ENCODE results near the gene LNP1. TPM values are rescaled to one million over a fixed set of nuclear protein-coding genes. Genes with fewer than 3 reads are reported as not detected.
A peak's percentile ranks its signal among the peaks of the same experiment; 100 is the strongest.

LNP1 gene
- total and polyA plus RNA-seq, 2 of the 13 experiments (the other 11 are each of a cell fraction or from before 2014, with no cell fraction given): 3.6 to 7.0 TPM

DNA sequence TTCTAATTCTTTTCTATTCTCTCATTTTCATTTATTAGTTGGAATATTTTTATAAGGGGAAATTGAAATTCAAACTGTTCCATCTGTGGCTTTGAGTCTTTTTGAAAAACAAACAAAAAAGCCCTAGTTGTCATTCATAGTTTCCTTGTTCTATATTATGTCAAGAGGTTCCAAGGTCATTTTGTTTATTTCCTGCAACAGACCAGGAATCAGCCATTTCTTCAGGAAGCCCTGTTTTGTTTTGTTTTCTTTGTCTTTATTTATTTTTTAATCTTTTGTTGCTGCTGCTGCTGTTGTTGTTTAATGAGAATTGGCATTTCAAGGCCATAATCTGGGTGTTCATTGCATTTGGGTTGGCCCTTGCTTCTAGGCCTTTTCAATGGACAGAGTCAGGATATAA is 14.8 kb downstream of the LNP1 start (continued):
- TF ChIP-seq, protein P1, sequence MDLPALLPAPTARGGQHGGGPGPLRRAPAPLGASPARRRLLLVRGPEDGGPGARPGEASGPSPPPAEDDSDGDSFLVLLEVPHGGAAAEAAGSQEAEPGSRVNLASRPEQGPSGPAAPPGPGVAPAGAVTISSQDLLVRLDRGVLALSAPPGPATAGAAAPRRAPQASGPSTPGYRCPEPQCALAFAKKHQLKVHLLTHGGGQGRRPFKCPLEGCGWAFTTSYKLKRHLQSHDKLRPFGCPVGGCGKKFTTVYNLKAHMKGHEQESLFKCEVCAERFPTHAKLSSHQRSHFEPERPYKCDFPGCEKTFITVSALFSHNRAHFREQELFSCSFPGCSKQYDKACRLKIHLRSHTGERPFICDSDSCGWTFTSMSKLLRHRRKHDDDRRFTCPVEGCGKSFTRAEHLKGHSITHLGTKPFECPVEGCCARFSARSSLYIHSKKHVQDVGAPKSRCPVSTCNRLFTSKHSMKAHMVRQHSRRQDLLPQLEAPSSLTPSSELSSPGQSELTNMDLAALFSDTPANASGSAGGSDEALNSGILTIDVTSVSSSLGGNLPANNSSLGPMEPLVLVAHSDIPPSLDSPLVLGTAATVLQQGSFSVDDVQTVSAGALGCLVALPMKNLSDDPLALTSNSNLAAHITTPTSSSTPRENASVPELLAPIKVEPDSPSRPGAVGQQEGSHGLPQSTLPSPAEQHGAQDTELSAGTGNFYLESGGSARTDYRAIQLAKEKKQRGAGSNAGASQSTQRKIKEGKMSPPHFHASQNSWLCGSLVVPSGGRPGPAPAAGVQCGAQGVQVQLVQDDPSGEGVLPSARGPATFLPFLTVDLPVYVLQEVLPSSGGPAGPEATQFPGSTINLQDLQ (CRISPR knock-in tag; IDR thresholded peaks at IDR 0.05): no peak
- TF ChIP-seq, protein P2, sequence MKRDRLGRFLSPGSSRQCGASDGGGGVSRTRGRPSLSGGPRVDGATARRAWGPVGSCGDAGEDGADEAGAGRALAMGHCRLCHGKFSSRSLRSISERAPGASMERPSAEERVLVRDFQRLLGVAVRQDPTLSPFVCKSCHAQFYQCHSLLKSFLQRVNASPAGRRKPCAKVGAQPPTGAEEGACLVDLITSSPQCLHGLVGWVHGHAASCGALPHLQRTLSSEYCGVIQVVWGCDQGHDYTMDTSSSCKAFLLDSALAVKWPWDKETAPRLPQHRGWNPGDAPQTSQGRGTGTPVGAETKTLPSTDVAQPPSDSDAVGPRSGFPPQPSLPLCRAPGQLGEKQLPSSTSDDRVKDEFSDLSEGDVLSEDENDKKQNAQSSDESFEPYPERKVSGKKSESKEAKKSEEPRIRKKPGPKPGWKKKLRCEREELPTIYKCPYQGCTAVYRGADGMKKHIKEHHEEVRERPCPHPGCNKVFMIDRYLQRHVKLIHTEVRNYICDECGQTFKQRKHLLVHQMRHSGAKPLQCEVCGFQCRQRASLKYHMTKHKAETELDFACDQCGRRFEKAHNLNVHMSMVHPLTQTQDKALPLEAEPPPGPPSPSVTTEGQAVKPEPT (CRISPR knock-in tag; IDR thresholded peaks at IDR 0.05; ENCODE audit: low read depth): no peak
- no peak for TF ChIP-seq ZFYVE20 (CRISPR knock-in tag; IDR thresholded peaks at IDR 0.05; ENCODE audit: borderline replicate concordance, low read depth)
- no peak for TF ChIP-seq RXRA (CRISPR knock-in tag; IDR thresholded peaks at IDR 0.05)
- no peak for TF ChIP-seq RFX5 (IDR thresholded peaks at IDR 0.05; ENCODE audit: low read depth, low read length)
- no peak for TF ChIP-seq SMARCE1 (IDR thresholded peaks at IDR 0.05; ENCODE audit: borderline replicate concordance)
- TF ChIP-seq TCF7 (IDR thresholded peaks at IDR 0.05; ENCODE audit: low read depth): no peak
- no peak for TF ChIP-seq MIXL1 (CRISPR knock-in tag; IDR thresholded peaks at IDR 0.05)
- TF ChIP-seq, protein P3, sequence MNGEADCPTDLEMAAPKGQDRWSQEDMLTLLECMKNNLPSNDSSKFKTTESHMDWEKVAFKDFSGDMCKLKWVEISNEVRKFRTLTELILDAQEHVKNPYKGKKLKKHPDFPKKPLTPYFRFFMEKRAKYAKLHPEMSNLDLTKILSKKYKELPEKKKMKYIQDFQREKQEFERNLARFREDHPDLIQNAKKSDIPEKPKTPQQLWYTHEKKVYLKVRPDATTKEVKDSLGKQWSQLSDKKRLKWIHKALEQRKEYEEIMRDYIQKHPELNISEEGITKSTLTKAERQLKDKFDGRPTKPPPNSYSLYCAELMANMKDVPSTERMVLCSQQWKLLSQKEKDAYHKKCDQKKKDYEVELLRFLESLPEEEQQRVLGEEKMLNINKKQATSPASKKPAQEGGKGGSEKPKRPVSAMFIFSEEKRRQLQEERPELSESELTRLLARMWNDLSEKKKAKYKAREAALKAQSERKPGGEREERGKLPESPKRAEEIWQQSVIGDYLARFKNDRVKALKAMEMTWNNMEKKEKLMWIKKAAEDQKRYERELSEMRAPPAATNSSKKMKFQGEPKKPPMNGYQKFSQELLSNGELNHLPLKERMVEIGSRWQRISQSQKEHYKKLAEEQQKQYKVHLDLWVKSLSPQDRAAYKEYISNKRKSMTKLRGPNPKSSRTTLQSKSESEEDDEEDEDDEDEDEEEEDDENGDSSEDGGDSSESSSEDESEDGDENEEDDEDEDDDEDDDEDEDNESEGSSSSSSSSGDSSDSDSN (CRISPR knock-in tag; IDR thresholded peaks at IDR 0.05): no peak
- TF ChIP-seq ELF3 (CRISPR knock-in tag; IDR thresholded peaks at IDR 0.05): peak; percentile 40; the same call in 1 of the 2 replicates
- TF ChIP-seq KAT8 (CRISPR knock-in tag; IDR thresholded peaks at IDR 0.05): no peak
- no peak for TF ChIP-seq FOXK1 (CRISPR knock-in tag; IDR thresholded peaks at IDR 0.05; ENCODE audit: borderline replicate concordance, low read depth)
- TF ChIP-seq, protein P4, sequence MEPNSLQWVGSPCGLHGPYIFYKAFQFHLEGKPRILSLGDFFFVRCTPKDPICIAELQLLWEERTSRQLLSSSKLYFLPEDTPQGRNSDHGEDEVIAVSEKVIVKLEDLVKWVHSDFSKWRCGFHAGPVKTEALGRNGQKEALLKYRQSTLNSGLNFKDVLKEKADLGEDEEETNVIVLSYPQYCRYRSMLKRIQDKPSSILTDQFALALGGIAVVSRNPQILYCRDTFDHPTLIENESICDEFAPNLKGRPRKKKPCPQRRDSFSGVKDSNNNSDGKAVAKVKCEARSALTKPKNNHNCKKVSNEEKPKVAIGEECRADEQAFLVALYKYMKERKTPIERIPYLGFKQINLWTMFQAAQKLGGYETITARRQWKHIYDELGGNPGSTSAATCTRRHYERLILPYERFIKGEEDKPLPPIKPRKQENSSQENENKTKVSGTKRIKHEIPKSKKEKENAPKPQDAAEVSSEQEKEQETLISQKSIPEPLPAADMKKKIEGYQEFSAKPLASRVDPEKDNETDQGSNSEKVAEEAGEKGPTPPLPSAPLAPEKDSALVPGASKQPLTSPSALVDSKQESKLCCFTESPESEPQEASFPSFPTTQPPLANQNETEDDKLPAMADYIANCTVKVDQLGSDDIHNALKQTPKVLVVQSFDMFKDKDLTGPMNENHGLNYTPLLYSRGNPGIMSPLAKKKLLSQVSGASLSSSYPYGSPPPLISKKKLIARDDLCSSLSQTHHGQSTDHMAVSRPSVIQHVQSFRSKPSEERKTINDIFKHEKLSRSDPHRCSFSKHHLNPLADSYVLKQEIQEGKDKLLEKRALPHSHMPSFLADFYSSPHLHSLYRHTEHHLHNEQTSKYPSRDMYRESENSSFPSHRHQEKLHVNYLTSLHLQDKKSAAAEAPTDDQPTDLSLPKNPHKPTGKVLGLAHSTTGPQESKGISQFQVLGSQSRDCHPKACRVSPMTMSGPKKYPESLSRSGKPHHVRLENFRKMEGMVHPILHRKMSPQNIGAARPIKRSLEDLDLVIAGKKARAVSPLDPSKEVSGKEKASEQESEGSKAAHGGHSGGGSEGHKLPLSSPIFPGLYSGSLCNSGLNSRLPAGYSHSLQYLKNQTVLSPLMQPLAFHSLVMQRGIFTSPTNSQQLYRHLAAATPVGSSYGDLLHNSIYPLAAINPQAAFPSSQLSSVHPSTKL (CRISPR knock-in tag; IDR thresholded peaks at IDR 0.05): peak; percentile 22; the same call in 1 of the 2 replicates
- TF ChIP-seq, protein P5, sequence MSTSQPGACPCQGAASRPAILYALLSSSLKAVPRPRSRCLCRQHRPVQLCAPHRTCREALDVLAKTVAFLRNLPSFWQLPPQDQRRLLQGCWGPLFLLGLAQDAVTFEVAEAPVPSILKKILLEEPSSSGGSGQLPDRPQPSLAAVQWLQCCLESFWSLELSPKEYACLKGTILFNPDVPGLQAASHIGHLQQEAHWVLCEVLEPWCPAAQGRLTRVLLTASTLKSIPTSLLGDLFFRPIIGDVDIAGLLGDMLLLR (CRISPR knock-in tag; IDR thresholded peaks at IDR 0.05): no peak
- no peak for TF ChIP-seq ZNF264 (CRISPR knock-in tag; IDR thresholded peaks at IDR 0.05)
- TF ChIP-seq ZNF556 (CRISPR knock-in tag; IDR thresholded peaks at IDR 0.05; ENCODE audit: borderline replicate concordance): no peak
- no peak for TF ChIP-seq FOXP1 (IDR thresholded peaks at IDR 0.05)
- TF ChIP-seq FOXP1 (CRISPR knock-in tag; IDR thresholded peaks at IDR 0.05): peak; percentile 51; the same call in 1 of the 2 replicates
- TF ChIP-seq KLF16 (CRISPR knock-in tag; IDR thresholded peaks at IDR 0.05): no peak
- peak; percentile 63; the same call in 1 of the 2 replicates for TF ChIP-seq SOX5 (CRISPR knock-in tag; IDR thresholded peaks at IDR 0.05; ENCODE audit: borderline replicate concordance)
- TF ChIP-seq SOX6 (IDR thresholded peaks at IDR 0.05): no peak
- 0 out of 2 replicates have a peak, but pooled peaks have one; percentile 25 for TF ChIP-seq SOX6 (CRISPR knock-in tag; IDR thresholded peaks at IDR 0.05)
